GM19193 (cell line): ENCODE data around the gene CDKL2.

ENCODE experiments used
- POLR2A ChIP-seq: IDR thresholded peaks from 4 replicates; pipeline ENCODE4 v1.6.1; 2011; ENCODE audit not compliant: insufficient read depth, insufficient read length; ENCODE audit errors: extremely low read depth

Gene CDKL2

GRCh38 chr4:75630174-75630936, at the start of gene CDKL2:
TSS of gene CDKL2 (minus strand) at chr4:75630528. CDS start at chr4:75625988, 4,540 bp downstream.
- peak; percentile 44 for TF ChIP-seq POLR2A

- no peak for TF ChIP-seq POLR2A
Measured at GRCh38 chr4:75678965-75679364, 48.6 kb upstream of the CDKL2 start.

- TF ChIP-seq POLR2A: no peak
Measured at GRCh38 chr4:75678473-75678872, 48.1 kb upstream of the CDKL2 start.

- no peak for TF ChIP-seq POLR2A
Measured at GRCh38 chr4:75675004-75675531, 44.7 kb upstream of the CDKL2 start.

GRCh38 chr4:75673959-75674328, 43.6 kb upstream of the CDKL2 start:
- no peak for TF ChIP-seq POLR2A

GRCh38 chr4:75673027-75673958, 43.0 kb upstream of the CDKL2 start, which contains the start of gene G3BP2:
TSS of gene G3BP2 (minus strand) at chr4:75673411. CDS start at chr4:75662025, 11,386 bp downstream.
- peak; percentile 94 for TF ChIP-seq POLR2A

- no peak for TF ChIP-seq POLR2A
Measured at GRCh38 chr4:75672461-75673026, 42.2 kb upstream of the CDKL2 start.

- TF ChIP-seq POLR2A: no peak
Measured at GRCh38 chr4:75671802-75672421, 41.6 kb upstream of the CDKL2 start.

- no peak for TF ChIP-seq POLR2A
Measured at GRCh38 chr4:75668596-75668995, 38.3 kb upstream of the CDKL2 start.

GRCh38 chr4:75666299-75666698, 36.0 kb upstream of the CDKL2 start:
- TF ChIP-seq POLR2A: no peak

- TF ChIP-seq POLR2A: no peak
Measured at GRCh38 chr4:75662626-75663025, 32.3 kb upstream of the CDKL2 start.

- TF ChIP-seq POLR2A: no peak
Measured at GRCh38 chr4:75660491-75660890, 30.2 kb upstream of the CDKL2 start.

- TF ChIP-seq POLR2A: no peak
Measured at GRCh38 chr4:75659512-75660031, 29.2 kb upstream of the CDKL2 start.

- no peak for TF ChIP-seq POLR2A
Measured at GRCh38 chr4:75658876-75659275, 28.5 kb upstream of the CDKL2 start.

GRCh38 chr4:75655562-75655961, 25.2 kb upstream of the CDKL2 start:
- TF ChIP-seq POLR2A: no peak

- no peak for TF ChIP-seq POLR2A
Measured at GRCh38 chr4:75654905-75655304, 24.6 kb upstream of the CDKL2 start.
